NCI-H524 treated with DMSO at 0.1 percent for 48 hours (cell line): ENCODE measurements around the gene ZNF646.

ENCODE experiments used
- DNase-seq: peaks from one replicate; lab custom pipeline; 2025; lab: John Stamatoyannopoulos, UW

The ZNF646 gene

DNA sequence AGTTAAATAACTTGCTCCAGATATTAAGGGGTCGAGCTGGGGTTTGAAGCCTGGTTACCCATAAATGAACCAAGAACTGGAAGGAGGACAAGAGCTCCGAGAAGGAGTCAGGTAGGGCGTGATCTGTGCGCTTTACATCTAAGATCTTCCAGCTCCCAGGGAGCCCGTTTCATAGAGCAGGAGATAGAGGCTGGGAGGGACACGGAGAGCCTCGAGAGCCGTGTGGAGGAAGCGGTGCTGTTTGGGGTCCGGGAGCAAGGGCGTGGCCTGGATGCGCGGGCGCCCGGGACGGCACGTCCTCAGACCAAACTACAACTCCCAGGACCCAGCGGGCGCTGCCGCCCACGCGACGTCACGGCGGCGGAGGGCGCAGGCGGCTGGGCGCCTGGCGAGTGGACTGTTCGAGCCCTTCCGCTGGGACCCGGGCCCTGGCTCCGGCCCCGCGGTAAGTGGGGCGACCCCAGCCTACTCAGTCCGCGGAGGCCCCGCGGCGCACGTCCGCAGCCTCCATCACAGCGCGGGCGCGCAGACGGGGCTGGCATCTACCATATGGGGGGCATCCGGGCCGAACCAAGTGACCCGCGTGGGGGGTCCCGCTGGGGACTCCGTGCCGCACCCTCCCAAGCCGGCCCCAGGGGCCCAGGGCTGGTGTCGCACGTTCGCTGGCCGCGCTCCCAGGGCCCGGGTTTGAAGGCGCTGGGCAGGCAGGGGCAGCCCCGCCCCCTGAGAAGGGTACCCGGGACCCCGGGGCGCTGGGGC is 34.0 kb downstream of the ZNF646 start, which contains the start of gene BCKDK:
Gene BCKDK, plus strand, starts transcription at position 352 of the 759 bp plus-strand sequence. CDS start 838 bp downstream, outside the sequence.
- DNase-seq, result peak; percentile 38

DNA sequence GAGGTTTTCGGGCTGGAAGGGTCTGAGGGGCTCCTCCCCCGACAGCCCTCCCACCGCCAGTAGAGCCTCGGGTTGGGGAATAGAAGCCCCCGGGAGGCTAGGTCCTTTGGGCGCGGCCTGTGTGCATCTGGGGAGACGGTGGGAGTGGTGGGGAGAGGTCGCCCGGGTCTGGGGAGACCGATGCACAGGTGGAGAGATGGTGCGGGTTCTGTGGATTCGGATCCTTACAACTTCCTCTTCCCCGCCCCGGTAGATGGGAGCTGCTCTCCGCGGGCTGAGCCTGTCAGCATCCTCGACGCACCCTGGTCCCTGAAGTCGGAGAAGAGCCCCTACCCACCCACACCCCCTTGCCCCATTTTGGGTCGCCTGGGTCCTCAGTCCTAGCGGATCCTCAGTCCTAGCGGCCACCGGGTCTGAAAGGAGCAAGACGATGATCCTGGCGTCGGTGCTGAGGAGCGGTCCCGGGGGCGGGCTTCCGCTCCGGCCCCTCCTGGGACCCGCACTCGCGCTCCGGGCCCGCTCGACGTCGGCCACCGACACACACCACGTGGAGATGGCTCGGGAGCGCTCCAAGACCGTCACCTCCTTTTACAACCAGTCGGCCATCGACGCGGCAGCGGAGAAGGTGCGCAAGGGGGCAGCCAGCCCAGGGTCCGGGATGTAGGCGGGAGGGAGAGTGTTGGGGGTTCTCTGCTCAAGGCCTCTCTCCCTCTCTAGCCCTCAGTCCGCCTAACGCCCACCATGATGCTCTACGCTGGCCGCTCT is 34.8 kb downstream of the ZNF646 start:
- no peak for DNase-seq

DNA sequence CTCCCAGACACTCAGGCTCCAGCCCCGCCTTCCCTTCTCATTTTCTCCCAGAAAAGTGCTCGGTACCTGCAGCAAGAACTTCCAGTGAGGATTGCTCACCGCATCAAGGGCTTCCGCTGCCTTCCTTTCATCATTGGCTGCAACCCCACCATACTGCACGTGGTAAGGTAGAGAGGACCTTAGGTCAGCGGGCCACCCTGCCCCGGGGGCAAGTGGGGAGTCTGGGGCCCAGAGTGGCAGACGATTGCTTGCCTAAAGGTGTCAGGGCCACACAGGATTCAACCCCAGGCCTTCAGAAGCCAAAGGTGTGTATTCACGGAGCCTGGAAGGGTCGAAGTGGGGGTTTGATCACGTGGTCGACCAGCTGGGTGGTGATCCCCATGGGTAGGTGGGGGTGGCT is 35.4 kb downstream of the ZNF646 start:
- no peak for DNase-seq

- DNase-seq, result no peak
These were observed 36.1 kb downstream of the ZNF646 start for GRCh38 chr16:31110106-31111034.

GRCh38 chr16:31111881-31112466 is 37.8 kb downstream of the ZNF646 start:
- no peak for DNase-seq

DNA sequence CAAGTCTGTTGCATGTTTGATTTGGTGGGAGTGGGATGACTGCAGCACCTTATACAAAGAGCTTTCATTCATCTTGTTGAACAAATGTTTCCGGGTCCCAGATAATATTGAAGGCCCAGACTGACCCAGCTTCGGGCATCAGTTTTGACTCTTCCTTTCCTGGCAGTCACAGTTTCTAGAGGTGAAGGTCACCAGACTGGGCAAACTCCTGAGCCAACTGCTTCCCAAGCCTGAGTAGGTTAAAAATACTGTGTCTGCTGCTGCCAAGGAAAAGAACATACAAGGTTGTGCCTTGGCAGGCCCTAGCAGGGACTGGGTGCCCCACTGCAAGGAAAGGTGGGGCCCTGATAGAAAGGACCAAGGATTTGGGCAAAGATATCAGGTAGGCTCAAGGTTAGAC is 38.5 kb downstream of the ZNF646 start:
- no peak for DNase-seq

DNA sequence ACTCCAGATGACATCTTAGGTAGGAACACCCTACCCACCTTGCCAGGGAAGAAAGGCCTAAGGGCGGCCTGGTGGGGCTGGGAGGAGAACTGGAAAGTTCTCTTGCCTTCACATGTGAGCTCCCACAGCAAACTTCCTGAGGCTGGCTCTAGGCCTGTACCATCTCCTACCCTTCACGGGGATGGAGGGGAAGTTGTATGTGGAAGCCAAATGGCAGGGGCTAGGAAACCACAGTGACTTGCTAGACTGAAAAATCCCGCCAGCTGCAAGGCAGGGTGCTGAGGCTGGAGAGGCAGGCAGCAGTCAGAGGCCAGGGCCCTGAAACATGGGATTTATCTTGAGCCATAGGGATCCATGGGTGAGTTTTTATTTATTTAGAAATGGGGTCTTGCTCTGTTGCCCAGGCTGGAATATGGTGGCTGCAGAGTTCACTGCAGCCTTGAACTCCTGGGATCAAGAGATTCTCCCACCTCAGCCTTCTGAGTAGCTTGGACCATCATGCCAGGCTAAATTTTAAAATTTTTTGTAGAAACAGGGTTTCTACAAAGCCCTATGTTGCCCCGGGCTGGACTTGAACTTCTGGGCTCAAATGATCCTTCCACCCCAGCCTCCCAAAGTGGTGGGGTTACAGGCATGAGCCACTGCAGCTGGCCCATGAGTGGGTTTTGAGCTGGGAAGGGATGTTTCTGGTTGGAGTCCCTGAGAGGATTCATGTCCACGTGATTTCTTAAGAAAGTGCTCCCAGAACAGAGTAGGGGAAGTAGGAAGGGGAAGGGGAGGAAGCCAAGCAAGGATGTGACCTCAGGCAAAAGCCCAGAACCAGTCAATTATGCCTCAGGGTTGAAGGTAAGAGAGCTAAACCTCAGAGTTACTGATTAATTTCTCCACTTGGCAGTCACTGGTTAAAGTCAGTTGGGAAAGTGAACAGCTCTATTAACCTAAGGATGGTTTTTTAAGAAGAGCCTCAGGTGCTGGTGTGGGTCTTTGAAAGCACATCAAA is 39.2 kb downstream of the ZNF646 start:
- DNase-seq, result no peak

DNA sequence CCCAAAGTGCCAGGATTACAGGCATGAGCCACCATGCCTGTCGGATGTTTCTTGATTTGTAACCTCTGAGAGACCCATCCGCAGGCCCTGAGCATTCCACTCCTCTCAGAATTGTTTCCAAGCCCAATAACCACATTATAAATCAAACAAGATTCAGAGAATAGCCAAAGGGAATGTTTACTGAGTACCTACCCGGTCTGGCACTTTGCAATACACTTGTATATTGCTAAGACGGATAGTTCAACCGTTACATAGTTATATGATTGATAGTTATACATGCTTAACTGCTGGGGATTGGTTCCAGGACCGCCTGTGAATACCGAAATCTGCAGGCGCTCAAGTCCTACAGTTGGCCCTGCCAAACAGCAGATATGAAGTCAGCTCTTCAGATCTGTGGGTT is 40.2 kb downstream of the ZNF646 start:
- no peak for DNase-seq

DNA sequence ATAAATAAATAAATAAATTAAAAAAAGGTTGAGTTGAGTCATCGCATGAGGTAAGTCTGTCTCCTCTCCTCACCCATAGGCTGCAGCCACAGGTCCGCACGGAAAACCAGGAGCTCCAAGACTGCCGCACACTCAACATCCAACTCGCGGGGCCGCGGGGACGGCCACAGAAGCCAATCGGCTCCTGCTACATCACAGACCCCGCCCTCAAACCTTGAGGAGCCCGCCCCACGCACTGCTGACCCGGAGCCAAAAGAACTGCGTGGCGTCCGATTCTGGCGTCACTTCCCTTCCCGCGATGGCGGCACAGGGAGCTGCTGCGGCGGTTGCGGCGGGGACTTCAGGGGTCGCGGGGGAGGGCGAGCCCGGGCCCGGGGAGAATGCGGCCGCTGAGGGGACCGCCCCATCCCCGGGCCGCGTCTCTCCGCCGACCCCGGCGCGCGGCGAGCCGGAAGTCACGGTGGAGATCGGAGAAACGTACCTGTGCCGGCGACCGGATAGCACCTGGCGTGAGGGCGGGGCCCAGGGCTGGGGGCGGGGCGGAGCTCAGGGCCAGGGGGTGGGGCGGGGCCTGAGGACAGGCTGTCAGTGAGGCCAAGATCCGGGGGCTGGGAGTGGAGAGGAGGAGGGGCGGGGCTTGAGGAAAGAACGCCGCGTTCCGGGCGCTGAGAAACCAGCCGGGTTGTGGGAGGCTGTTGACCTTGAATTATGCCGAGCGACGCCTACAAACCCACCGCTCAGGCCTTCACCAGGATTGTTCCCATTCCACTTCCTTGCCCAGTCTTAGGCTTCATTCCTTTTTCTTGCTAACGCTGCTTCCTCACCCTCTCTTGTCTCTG is 43.4 kb downstream of the ZNF646 start, which contains the start of gene KAT8:
Gene KAT8, plus strand, starts transcription at position 281 of the 839 bp plus-strand sequence. Its CDS starts 18 bp downstream, at position 299.
- DNase-seq, result peak; percentile 70

- DNase-seq, result no peak
These were observed 44.3 kb downstream of the ZNF646 start for GRCh38 chr16:31118223-31119155.

GRCh38 chr16:31120129-31120528 is 45.9 kb downstream of the ZNF646 start:
- DNase-seq, result no peak

- no peak for DNase-seq
These were observed 51.6 kb downstream of the ZNF646 start for GRCh38 chr16:31125844-31126243.

GRCh38 chr16:31127182-31127581 is 53.0 kb downstream of the ZNF646 start:
- no peak for DNase-seq

- DNase-seq, result no peak
These were observed 54.7 kb downstream of the ZNF646 start for GRCh38 chr16:31128711-31129567.

DNA sequence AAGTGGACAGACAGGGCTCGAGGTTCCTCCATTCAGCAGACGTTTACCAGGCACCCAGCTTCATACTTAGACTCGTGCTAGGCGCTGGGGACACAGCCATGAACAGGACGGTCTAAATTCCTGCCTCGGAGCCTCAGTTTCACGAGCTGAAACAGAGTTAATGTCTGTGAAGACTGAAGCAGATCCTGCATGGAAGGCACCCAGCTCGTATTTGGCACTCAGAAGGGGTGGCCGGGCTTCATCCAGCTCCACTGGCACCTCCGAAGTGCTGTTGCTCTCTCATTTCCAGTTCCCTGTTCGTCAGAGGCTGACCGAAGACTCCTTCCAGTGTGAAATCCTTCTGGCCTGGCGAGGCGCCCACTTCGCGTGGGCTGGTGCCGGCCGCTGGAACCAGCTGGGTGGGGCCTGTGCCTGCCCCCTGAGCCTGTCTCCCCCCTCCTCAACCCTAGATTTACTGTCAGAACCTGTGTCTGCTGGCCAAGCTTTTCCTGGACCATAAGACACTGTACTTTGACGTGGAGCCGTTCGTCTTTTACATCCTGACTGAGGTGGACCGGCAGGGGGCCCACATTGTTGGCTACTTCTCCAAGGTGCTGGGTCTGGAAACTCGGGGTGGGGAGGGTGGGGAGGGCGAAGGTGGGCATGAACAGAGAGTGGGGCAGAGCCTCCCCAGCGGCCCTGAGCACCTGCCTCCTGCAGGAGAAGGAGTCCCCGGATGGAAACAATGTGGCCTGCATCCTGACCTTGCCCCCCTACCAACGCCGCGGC is 55.5 kb downstream of the ZNF646 start:
- no peak for DNase-seq

GRCh38 chr16:31130336-31130891 is 56.2 kb downstream of the ZNF646 start:
- DNase-seq, result no peak
